Activated T-helper 2 cell treated with anti-CD3 and anti-CD28 coated beads, Interferon-gamma antibody, Interleukin-2, Interleukin-4, amounts not matched to agents 10 μg/mL and 5 μg/mL and 100 μg/mL, durations not matched to agents 14 hours and 24 hours and 36 hours (primary cell): ENCODE data around the gene DGAT2. TPM values are rescaled to one million over a fixed set of nuclear protein-coding genes. Genes with fewer than 3 reads are reported as not detected.
"Not testable (repeated sequence)": the region's sequence is repeated elsewhere in the genome, so short reads cannot be mapped to it uniquely, and the experiment has no call there.

Experiments used
- DNase-seq: peaks from one replicate; pipeline ENCODE4 v3.0.0; 2021; ENCODE audit warnings: low spot score
- H3K27ac Mint-ChIP-seq: one replicate; pipeline ENCODE4 v1.8.0; 2021; ENCODE audit warnings: mixed read lengths
- H3K27me3 Mint-ChIP-seq: one replicate; pipeline ENCODE4 v1.8.0; 2021; ENCODE audit warnings: low read depth, mixed read lengths
- H3K36me3 Mint-ChIP-seq: one replicate; pipeline ENCODE4 v1.8.0; 2021; ENCODE audit warnings: low read depth, mixed read lengths
- H3K4me1 Mint-ChIP-seq: one replicate; pipeline ENCODE4 v1.8.0; 2021; ENCODE audit warnings: low read depth, mixed read lengths
- H3K4me3 Mint-ChIP-seq: one replicate; pipeline ENCODE4 v1.8.0; 2021; ENCODE audit warnings: low read depth, mild to moderate bottlenecking, moderate library complexity, mixed read lengths
- H3K9me3 Mint-ChIP-seq: one replicate; pipeline ENCODE4 v1.8.0; 2021; ENCODE audit warnings: mixed read lengths
- intact Hi-C: fragments of 100-400 bp; cut with micrococcal nuclease; formaldehyde crosslinking; loops from one replicate; pipeline ENCODE4 v1.15.1; 2023
- total RNA-seq: library from RNA; stranded (reverse); gene quantifications from 2 replicates; pipeline ENCODE4 v1.2.3, GENCODE V29; 2022

The DGAT2 gene
- total RNA-seq, 1 donor from 2014 or later: 2.6 TPM

DNA sequence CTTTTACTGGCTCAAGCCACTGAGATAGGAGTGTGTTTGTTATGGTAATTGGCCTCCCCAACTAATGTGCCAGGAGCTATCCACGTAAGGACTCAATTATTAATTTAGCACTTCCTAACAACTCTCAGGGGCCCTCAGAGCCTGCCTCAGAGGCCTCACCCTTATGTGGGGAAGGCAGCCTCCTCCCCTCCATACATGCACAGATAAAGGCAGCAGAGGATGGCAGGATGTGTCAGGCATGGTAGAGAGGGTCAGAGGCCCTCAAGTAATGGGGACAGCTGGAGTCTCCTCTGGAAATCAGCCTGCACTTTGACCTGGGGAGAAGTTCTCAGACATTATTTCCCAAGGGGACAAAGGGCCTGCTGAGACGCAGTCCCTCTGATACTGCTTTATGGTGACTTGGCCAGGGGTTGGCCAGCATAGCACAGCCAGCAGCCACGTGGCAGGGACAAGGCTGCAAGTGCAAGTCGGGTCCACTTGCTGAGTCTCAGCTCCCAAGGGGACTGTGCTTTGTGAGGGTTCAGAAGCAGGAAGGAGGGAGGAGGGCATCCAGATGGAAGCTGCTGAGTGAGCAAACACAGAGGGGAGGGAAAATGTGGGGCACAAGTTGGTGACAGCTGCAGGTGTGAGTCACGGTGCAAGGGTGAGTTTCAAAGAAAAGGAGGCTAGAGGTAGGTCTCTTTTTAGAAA is 33.9 kb upstream of the DGAT2 start:
- intact Hi-C loops: no loop called here
- no peak for DNase-seq
- Mint-ChIP-seq H3K4me1 (peaks cover 4% of the 10 kb centered on the region), H3K9me3 (no peaks in the 10 kb centered on the region), H3K4me3 (no peak overlapping the region), H3K27ac (no peak overlapping the region), H3K27me3 (peaks cover 10% of the 10 kb centered on the region), H3K36me3 (no peaks in the 10 kb centered on the region)

- Mint-ChIP-seq H3K9me3 (no peaks in the 10 kb centered on the region), H3K27me3 (peaks cover 17% of the 10 kb centered on the region), H3K27ac (no peak overlapping the region), H3K4me1 (peaks cover 4% of the 10 kb centered on the region), H3K36me3 (no peaks in the 10 kb centered on the region), H3K4me3 (no peak overlapping the region)
- intact Hi-C loops: no loop called here
- no peak for DNase-seq
These were observed 33.3 kb upstream of the DGAT2 start for GRCh38 chr11:75735181-75735845.

DNA sequence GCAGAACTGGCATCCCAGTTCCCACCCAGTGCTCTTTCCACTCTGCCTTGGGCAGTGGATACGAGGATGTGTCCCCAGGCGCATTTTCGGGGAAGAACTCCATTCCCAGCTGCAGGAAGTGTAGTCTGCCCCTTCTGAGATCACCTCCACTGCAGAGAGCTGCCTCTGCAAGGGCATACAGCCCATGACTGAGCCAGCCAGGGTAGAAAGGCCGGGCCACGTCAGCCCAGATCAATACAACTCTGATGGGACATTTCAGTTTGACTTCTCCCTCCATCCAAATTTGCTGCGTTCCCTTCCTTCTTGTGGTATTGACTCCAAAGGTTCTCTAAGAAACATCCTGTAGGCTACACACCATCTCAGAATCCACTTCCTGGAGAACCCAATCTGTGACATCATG is 31.3 kb upstream of the DGAT2 start:
- H3K36me3 Mint-ChIP-seq: no peaks in the 10 kb centered on the region
- intact Hi-C loops: no loop called here
- peaks cover 4% of the 10 kb centered on the region for H3K4me1 Mint-ChIP-seq
- H3K4me3 Mint-ChIP-seq: no peak overlapping the region
- no peak overlapping the region for H3K27ac Mint-ChIP-seq
- no peak for DNase-seq
- no peaks in the 10 kb centered on the region for H3K9me3 Mint-ChIP-seq
- H3K27me3 Mint-ChIP-seq: peaks cover 23% of the 10 kb centered on the region

GRCh38 chr11:75740681-75741080 is 27.9 kb upstream of the DGAT2 start:
- H3K4me1 Mint-ChIP-seq: no peaks in the 10 kb centered on the region
- H3K27me3 Mint-ChIP-seq: peaks cover 34% of the 10 kb centered on the region

GRCh38 chr11:75743159-75743558 is 25.4 kb upstream of the DGAT2 start:
- H3K36me3 Mint-ChIP-seq, H3K4me1 Mint-ChIP-seq, intact Hi-C loops, DNase-seq, H3K4me3 Mint-ChIP-seq, H3K27ac Mint-ChIP-seq, H3K9me3 Mint-ChIP-seq: not testable (repeated sequence)
- peaks cover 33% of the 10 kb centered on the region for H3K27me3 Mint-ChIP-seq

More at GRCh38 chr11:75740681-75741080, 27.9 kb upstream of the DGAT2 start:
- intact Hi-C loops: no loop called here
- H3K27ac Mint-ChIP-seq: no peak overlapping the region
- no peak overlapping the region for H3K4me3 Mint-ChIP-seq
- no peaks in the 10 kb centered on the region for H3K9me3 Mint-ChIP-seq
- no peaks in the 10 kb centered on the region for H3K36me3 Mint-ChIP-seq
- DNase-seq: no peak

DNA sequence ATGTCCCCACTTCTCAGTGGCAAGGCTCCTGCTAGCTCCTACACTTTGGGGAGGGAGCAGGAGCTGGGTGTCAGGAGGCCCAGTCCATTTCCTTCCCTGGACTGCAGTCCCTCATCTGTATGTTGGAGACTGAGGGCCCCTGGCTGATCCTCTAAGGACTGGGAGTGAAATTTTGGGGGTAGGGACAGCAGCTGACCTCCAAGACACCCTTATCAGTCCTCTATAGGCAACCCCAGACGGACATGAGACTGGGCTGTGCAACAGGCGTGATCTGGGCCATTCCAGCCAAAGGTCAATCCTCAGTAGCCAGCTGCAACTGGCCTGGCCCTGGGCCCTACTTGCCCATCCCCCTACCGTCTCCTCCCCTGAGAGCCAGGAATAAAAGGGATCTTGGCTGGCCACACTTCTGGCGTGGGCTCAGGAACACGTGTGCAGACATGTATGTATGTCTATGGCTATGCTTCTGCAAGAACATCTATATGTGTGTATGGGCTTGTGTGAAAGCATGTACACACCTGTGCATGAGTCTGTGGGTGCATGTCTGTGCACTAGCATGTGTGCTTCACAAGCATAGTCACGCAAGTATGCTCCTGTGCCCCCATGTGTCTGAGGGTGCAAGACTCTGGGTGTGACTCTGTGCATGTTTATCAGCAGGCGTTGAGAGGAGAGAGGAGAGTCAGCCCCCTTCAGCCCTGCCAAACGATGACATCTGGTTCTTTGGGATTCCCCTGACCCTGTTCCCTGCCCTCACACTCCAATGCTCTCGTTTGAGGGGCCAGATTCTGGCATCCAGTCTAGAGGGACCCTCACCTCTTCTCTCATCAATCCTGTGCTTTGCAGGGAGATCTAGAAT is 24.6 kb upstream of the DGAT2 start:
- peaks cover 30% of the 10 kb centered on the region for H3K27me3 Mint-ChIP-seq
- DNase-seq: no peak
- no peak overlapping the region for H3K27ac Mint-ChIP-seq
- intact Hi-C loops: no loop called here
- no peak overlapping the region for H3K4me3 Mint-ChIP-seq
- no peaks in the 10 kb centered on the region for H3K9me3 Mint-ChIP-seq
- no peaks in the 10 kb centered on the region for H3K36me3 Mint-ChIP-seq
- H3K4me1 Mint-ChIP-seq: no peaks in the 10 kb centered on the region

DNA sequence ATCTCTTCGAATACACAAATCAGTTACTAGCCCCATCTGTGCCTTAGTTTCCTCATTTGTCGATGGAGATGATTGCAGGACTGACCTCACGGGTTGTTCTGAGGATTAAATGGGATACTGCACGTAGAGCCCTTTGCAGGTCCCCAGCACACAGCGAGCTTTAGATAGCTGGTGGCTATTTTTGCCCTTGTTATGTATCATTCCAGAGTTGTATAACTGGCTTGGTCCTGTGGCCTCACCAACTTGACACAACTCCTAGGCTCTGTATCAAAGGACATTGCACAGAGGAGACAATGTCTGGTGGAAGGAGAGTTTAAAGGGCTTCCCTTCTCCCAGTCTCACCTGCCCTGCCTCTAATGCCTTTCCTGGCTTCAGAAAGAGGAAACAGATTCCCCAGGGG is 22.8 kb upstream of the DGAT2 start:
- no peaks in the 10 kb centered on the region for H3K4me1 Mint-ChIP-seq
- DNase-seq: no peak
- H3K27me3 Mint-ChIP-seq: peaks cover 22% of the 10 kb centered on the region
- no peak overlapping the region for H3K27ac Mint-ChIP-seq
- H3K9me3 Mint-ChIP-seq: no peaks in the 10 kb centered on the region
- no peak overlapping the region for H3K4me3 Mint-ChIP-seq
- no peaks in the 10 kb centered on the region for H3K36me3 Mint-ChIP-seq
- intact Hi-C loops: no loop called here

DNA sequence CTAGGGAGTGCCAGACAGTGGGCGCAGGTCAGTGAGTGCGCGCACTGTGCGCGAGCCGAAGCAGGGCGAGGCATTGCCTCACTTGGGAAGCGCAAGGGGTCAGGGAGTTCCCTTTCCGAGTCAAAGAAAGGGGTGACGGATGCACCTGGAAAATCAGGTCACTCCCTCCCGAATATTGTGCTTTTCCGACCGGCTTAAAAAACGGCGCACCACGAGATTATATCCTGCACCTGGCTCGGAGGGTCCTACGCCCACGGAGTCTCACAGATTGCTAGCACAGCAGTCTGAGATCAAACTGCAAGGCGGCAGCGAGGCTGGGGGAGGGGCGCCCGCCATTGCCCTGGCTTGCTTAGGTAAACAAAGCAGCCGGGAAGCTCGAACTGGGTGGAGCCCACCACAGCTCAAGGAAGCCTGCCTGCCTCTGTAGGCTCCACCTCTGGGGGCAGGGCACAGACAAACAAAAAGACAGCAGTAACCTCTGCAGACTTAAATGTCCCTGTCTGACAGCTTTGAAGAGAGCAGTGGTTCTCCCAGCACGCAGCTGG is 19.8 kb upstream of the DGAT2 start:
- H3K4me3 Mint-ChIP-seq, H3K27ac Mint-ChIP-seq, H3K36me3 Mint-ChIP-seq, DNase-seq, H3K4me1 Mint-ChIP-seq, intact Hi-C loops, H3K9me3 Mint-ChIP-seq: not testable (repeated sequence)
- H3K27me3 Mint-ChIP-seq: peaks cover 12% of the 10 kb centered on the region

GRCh38 chr11:75754933-75755332 is 13.6 kb upstream of the DGAT2 start:
- DNase-seq, H3K4me1 Mint-ChIP-seq, H3K4me3 Mint-ChIP-seq, H3K36me3 Mint-ChIP-seq, H3K9me3 Mint-ChIP-seq, intact Hi-C loops, H3K27ac Mint-ChIP-seq: not testable (repeated sequence)
- H3K27me3 Mint-ChIP-seq: peaks cover 19% of the 10 kb centered on the region

DNA sequence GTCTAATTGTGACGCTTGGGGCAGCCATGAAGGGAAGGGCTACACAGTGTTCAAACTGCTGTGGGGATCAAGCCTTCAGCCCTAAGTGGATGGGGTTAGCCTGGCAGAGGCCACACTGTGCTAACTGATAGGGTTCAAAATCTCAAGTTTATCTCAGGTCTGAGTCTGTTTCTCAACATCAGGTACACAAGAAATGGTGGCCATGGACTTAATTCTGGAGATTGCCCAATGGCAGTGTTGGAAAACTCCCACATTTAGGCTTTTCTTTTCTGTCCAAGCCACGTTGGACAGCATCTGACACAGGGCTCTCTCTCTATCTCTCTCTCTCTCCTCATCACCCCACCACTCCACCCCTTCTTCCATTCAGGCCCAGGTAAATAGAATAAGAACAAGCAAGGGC is 10.9 kb upstream of the DGAT2 start:
- DNase-seq: no peak
- Mint-ChIP-seq H3K4me3 (no peak overlapping the region), H3K27ac (no peak overlapping the region), H3K9me3 (no peaks in the 10 kb centered on the region), H3K36me3 (no peaks in the 10 kb centered on the region), H3K4me1 (peaks cover 2% of the 10 kb centered on the region), H3K27me3 (peaks cover 17% of the 10 kb centered on the region)
- intact Hi-C loops: no loop called here

- Mint-ChIP-seq H3K36me3 (no peaks in the 10 kb centered on the region), H3K27me3 (peaks cover 17% of the 10 kb centered on the region), H3K27ac (no peak overlapping the region), H3K4me3 (no peak overlapping the region), H3K4me1 (peaks cover 2% of the 10 kb centered on the region), H3K9me3 (no peaks in the 10 kb centered on the region)
- intact Hi-C loops: no loop called here
- DNase-seq: no peak
These were observed 8.7 kb upstream of the DGAT2 start for GRCh38 chr11:75759832-75760231.

DNA sequence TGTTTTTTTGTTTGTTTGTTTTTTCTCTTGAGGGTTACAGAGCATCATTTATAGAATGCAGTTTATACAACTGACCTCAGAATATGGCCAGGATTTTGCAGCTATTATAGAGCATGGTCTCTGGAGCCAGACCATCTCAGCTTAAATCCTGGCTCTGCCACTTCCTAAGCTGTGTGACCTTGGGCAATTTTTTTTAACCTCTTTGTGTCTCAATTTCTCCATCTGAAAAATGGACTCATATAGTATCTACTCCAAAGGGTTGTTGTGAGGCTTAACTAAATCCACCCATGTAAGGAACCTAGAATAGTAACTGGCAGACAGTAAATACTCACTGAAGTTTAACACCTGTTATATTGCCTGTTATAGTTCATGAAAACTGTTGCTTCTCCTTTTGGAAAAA is 8.3 kb upstream of the DGAT2 start:
- intact Hi-C loops: no loop called here

More for the DNA sequence above, 8.3 kb upstream of the DGAT2 start:
- H3K27ac Mint-ChIP-seq: no peak overlapping the region
- no peaks in the 10 kb centered on the region for H3K9me3 Mint-ChIP-seq
- no peak overlapping the region for H3K4me3 Mint-ChIP-seq
- no peak for DNase-seq
- no peaks in the 10 kb centered on the region for H3K36me3 Mint-ChIP-seq
- H3K27me3 Mint-ChIP-seq: peaks cover 16% of the 10 kb centered on the region
- H3K4me1 Mint-ChIP-seq: peaks cover 1% of the 10 kb centered on the region
